Activated CD8-positive, alpha-beta T cell treated with anti-CD3 and anti-CD28 coated beads, Interleukin-2, amount 10 ng/mL, durations not matched to agents 7 days and 5 days (primary cell): ENCODE data around the gene FAM131B. TPM values are rescaled to one million over a fixed set of nuclear protein-coding genes. Genes with fewer than 3 reads are reported as not detected.

Experiments used
- ATAC-seq: fragments of 150-1000 bp; cut with Tn5 transposase; one replicate; pipeline ENCODE4 v1.10.0; 2021; ENCODE audit warnings: moderate library complexity
- CTCF ChIA-PET: fragments of 350-600 bp; sonication (Branson Sonifier 250); formaldehyde crosslinking; loops from one replicate; lab custom pipeline; 2021; ENCODE audit warnings: antibody characterized with exemption; lab: Charles Lee
- POLR2A ChIA-PET: fragments of 350-600 bp; sonication (Branson Sonifier 250); formaldehyde crosslinking; loops from one replicate; lab custom pipeline; 2021; ENCODE audit warnings: antibody characterized with exemption; lab: Charles Lee
- DNase-seq: peaks from one replicate; pipeline ENCODE4 v3.0.0-alpha.2; 2020
- H3K27ac Mint-ChIP-seq: one replicate; pipeline ENCODE4 v1.8.0; 2021; ENCODE audit warnings: mild to moderate bottlenecking, mixed read lengths
- H3K27me3 Mint-ChIP-seq: one replicate; pipeline ENCODE4 v1.8.0; 2021; ENCODE audit warnings: low read depth, mixed read lengths
- H3K36me3 Mint-ChIP-seq: one replicate; pipeline ENCODE4 v1.8.0; 2021; ENCODE audit warnings: low read depth, mixed read lengths
- H3K4me1 Mint-ChIP-seq: one replicate; pipeline ENCODE4 v1.8.0; 2021; ENCODE audit warnings: low read depth, mixed read lengths
- H3K4me3 Mint-ChIP-seq: one replicate; pipeline ENCODE4 v1.8.0; 2021; ENCODE audit warnings: mild to moderate bottlenecking, mixed read lengths
- H3K9me3 Mint-ChIP-seq: one replicate; pipeline ENCODE4 v1.8.0; 2022; ENCODE audit warnings: mixed read lengths; ENCODE audit not compliant: insufficient read depth
- microRNA-seq: library from miRNA; unstranded; fragments of <30 nt; microRNA quantifications from one replicate; pipeline ENCODE4 v1.2.0, GENCODE V29; 2022
- total RNA-seq, 2 experiments: library from RNA; stranded (reverse); gene quantifications; one replicate each; pipeline ENCODE4 v1.2.3, GENCODE V29; 2021

Gene FAM131B
- total RNA-seq, 2 experiments from 2014 or later: 2.2 to 2.4 TPM

- CTCF ChIA-PET: interaction anchor here (1.2 kb wide), 1 partner anchor 78 kb away, joined by 3 read pairs; no protein-coding TSS in a partner anchor
- Mint-ChIP-seq H3K9me3 (no peaks in the 10 kb centered on the region), H3K27ac (no peak overlapping the region), H3K4me1 (peaks cover 3% of the 10 kb centered on the region), H3K27me3 (peaks cover 5% of the 10 kb centered on the region), H3K4me3 (no peak overlapping the region), H3K36me3 (peaks cover 3% of the 10 kb centered on the region)
- DNase-seq: no peak
- POLR2A ChIA-PET: interaction anchor here (0.7 kb wide), 1 partner anchor 27 kb away, joined by 3 read pairs; no protein-coding TSS in a partner anchor
- ATAC-seq: no peak
Measured at GRCh38 chr7:143318661-143319060, 43.9 kb downstream of the FAM131B start.

DNA sequence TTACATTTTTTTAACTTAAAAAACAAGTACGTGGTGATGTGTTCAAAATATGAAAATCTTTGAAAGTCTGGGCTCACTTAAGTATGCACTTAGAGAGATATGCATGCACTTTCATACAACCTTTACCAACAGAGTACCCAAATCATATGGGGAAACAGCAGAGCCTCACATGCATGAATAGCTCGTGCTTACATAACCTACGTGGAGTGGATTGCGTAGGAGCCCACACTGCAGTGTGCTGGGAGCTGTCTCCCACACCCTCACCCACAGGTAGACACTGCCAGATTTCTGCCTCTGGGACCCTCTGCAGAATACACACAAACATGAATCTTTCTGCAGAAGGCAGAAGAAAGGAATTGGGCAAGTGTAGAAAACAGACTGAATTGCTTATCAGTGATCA is 46.0 kb downstream of the FAM131B start:
- H3K27me3 Mint-ChIP-seq: peaks cover 5% of the 10 kb centered on the region
- CTCF ChIA-PET: interaction anchor here (0.5 to 1.9 kb wide), 4 partner anchors 17 to 101 kb away, joined by 3 to 6 read pairs (median 4); no protein-coding TSS in a partner anchor
- peaks cover 9% of the 10 kb centered on the region for H3K4me1 Mint-ChIP-seq

GRCh38 chr7:143315776-143316175 is 46.7 kb downstream of the FAM131B start, which contains the start of gene CLCN1:
CLCN1 (plus strand) TSS chr7:143316111; CDS start chr7:143316213, 102 bp downstream.
- Mint-ChIP-seq H3K9me3 (no peaks in the 10 kb centered on the region), H3K4me3 (no peak within 1 kb of the TSS), H3K36me3 (peaks cover 17% of the 10 kb centered on the region), H3K4me1 (peaks cover 16% of the 10 kb centered on the region), H3K27me3 (peaks cover 5% of the 10 kb centered on the region), H3K27ac (no peak within 1 kb of the TSS)
- ChIA-PET POLR2A (no interaction called here), CTCF (interaction anchor here (0.5 to 1.9 kb wide), 4 partner anchors 10 to 102 kb away, joined by 3 to 6 read pairs (median 4); no protein-coding TSS in a partner anchor)
- ATAC-seq: no peak
- no peak for DNase-seq

More for the DNA sequence above, 46.0 kb downstream of the FAM131B start:
- POLR2A ChIA-PET: no interaction called here
- H3K4me3 Mint-ChIP-seq: no peak overlapping the region
- ATAC-seq (no peak), DNase-seq (no peak)
- no peak overlapping the region for H3K27ac Mint-ChIP-seq
- peaks cover 13% of the 10 kb centered on the region for H3K36me3 Mint-ChIP-seq
- H3K9me3 Mint-ChIP-seq: no peaks in the 10 kb centered on the region

GRCh38 chr7:143314127-143314526 is 48.4 kb downstream of the FAM131B start:
- H3K9me3 Mint-ChIP-seq: no peaks in the 10 kb centered on the region
- ATAC-seq (no peak), DNase-seq (no peak)
- H3K4me1 Mint-ChIP-seq: peaks cover 27% of the 10 kb centered on the region
- no peak overlapping the region for H3K4me3 Mint-ChIP-seq
- ChIA-PET POLR2A (no interaction called here), CTCF (no interaction called here)
- peaks cover 32% of the 10 kb centered on the region for H3K36me3 Mint-ChIP-seq
- H3K27ac Mint-ChIP-seq: no peak overlapping the region
- H3K27me3 Mint-ChIP-seq: peaks cover 2% of the 10 kb centered on the region

GRCh38 chr7:143308632-143309031 is 53.9 kb downstream of the FAM131B start:
- DNase-seq (no peak), ATAC-seq (no peak)
- Mint-ChIP-seq H3K27ac (peak overlapping the region; percentile 22), H3K9me3 (no peaks in the 10 kb centered on the region), H3K27me3 (no peaks in the 10 kb centered on the region), H3K4me3 (no peak overlapping the region), H3K36me3 (peaks cover 82% of the 10 kb centered on the region), H3K4me1 (peaks cover 62% of the 10 kb centered on the region)
- POLR2A ChIA-PET: interaction anchor here (1.1 to 1.3 kb wide), 3 partner anchors 17 to 501 kb away, joined by 3 to 4 read pairs (median 3); no protein-coding TSS in a partner anchor
- CTCF ChIA-PET: interaction anchor here (0.9 to 3.8 kb wide), 5 partner anchors 9 to 108 kb away, joined by 5 to 41 read pairs (median 16); no protein-coding TSS in a partner anchor

- Mint-ChIP-seq H3K4me3 (no peak overlapping the region), H3K27me3 (no peaks in the 10 kb centered on the region), H3K27ac (peak overlapping the region; percentile 9), H3K36me3 (peaks cover 94% of the 10 kb centered on the region), H3K4me1 (peaks cover 51% of the 10 kb centered on the region), H3K9me3 (no peaks in the 10 kb centered on the region)
- ChIA-PET POLR2A (interaction anchor here (0.8 to 1.1 kb wide), 2 partner anchors 42 to 65 kb away, joined by 3 read pairs; partner anchors contain the start of gene GSTK1), CTCF (interaction anchor here (0.7 to 4.2 kb wide), 22 partner anchors 9 to 102 kb away, joined by 3 to 54 read pairs (median 5); partner anchors contain the start of gene CASP2)
- ATAC-seq (peak; percentile 57), DNase-seq (peak; percentile 72)
Measured at GRCh38 chr7:143305423-143306070, 57.0 kb downstream of the FAM131B start.

DNA sequence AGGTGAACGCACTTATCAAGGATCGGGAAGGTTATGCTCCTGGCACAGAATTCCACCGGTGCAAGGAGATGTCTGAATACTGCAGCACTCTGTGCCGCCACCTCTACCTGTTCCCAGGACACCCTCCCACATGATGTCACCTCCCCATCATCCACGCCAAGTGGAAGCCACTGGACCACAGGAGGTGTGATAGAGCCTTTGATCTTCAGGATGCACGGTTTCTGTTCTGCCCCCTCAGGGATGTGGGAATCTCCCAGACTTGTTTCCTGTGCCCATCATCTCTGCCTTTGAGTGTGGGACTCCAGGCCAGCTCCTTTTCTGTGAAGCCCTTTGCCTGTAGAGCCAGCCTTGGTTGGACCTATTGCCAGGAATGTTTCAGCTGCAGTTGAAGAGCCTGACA is 57.6 kb downstream of the FAM131B start:
- H3K36me3 Mint-ChIP-seq: peaks cover 94% of the 10 kb centered on the region
- peaks cover 50% of the 10 kb centered on the region for H3K4me1 Mint-ChIP-seq
- ATAC-seq (peak; percentile 26), DNase-seq (no peak)
- POLR2A ChIA-PET: interaction anchor here (0.8 to 1.1 kb wide), 2 partner anchors 42 to 64 kb away, joined by 3 read pairs; partner anchors contain the start of gene GSTK1
- H3K27me3 Mint-ChIP-seq: no peaks in the 10 kb centered on the region
- CTCF ChIA-PET: interaction anchor here (0.7 to 4.2 kb wide), 19 partner anchors 9 to 102 kb away, joined by 3 to 54 read pairs (median 5); partner anchors contain the start of gene CASP2
- peak overlapping the region; percentile 39 for H3K27ac Mint-ChIP-seq
- H3K4me3 Mint-ChIP-seq: no peak overlapping the region
- H3K9me3 Mint-ChIP-seq: no peaks in the 10 kb centered on the region

- ChIA-PET POLR2A (no interaction called here), CTCF (interaction anchor here (1.0 to 4.2 kb wide), 3 partner anchors 41 to 64 kb away, joined by 3 to 54 read pairs (median 7); no protein-coding TSS in a partner anchor)
- Mint-ChIP-seq H3K4me3 (no peak overlapping the region), H3K36me3 (peaks cover 92% of the 10 kb centered on the region), H3K27ac (no peak overlapping the region), H3K4me1 (peaks cover 55% of the 10 kb centered on the region), H3K27me3 (no peaks in the 10 kb centered on the region), H3K9me3 (no peaks in the 10 kb centered on the region)
- DNase-seq (no peak), ATAC-seq (no peak)
Measured at GRCh38 chr7:143303733-143304132, 58.8 kb downstream of the FAM131B start.

Small RNAs within 50 kb of the gene (microRNA-seq; reads per million reads assigned to microRNA genes)
- not detected for gene MIR6892

Other genes starting within 250 kb of the FAM131B start
- gene PIP, start 230.6 kb downstream of the FAM131B start, total RNA-seq: not detected
- gene TAS2R39, start 179.3 kb downstream of the FAM131B start, total RNA-seq: not detected
- not detected for gene TAS2R40, start 140.7 kb downstream of the FAM131B start, total RNA-seq
- gene GSTK1, start 99.3 kb downstream of the FAM131B start, total RNA-seq: 100 to 1,000 TPM; 254 to 255 TPM
- under 1 TPM; 0.29 to 0.65 TPM for gene TMEM139, start 77.8 kb downstream of the FAM131B start, total RNA-seq
- 100 to 1,000 TPM; 111 to 115 TPM for gene CASP2, start 74.4 kb downstream of the FAM131B start, total RNA-seq
- under 1 TPM in 1 of 2 experiments, not detected in 1; 0.13 TPM for gene CLCN1, start 46.6 kb downstream of the FAM131B start, total RNA-seq
- gene ZYX, start 18.6 kb upstream of the FAM131B start, total RNA-seq: 100 to 1,000 TPM; 179 to 192 TPM
- 10 to 100 TPM; 12.4 to 15.7 TPM for gene EPHA1, start 46.1 kb upstream of the FAM131B start, total RNA-seq
- under 1 TPM; 0.26 to 0.29 TPM for gene TAS2R60, start 80.7 kb upstream of the FAM131B start, total RNA-seq
- not detected for gene TAS2R41, start 115.2 kb upstream of the FAM131B start, total RNA-seq
- under 1 TPM; 0.42 to 0.87 TPM for gene CTAGE15, start 209.1 kb upstream of the FAM131B start, total RNA-seq